Activated T-helper 1 cell treated with anti-CD3 and anti-CD28 coated beads, Interleukin-12 subunit alpha, Interleukin-12 subunit beta, Interleukin-2, Interleukin-4 antibody, amounts not matched to agents 30 ng/mL and 10 ng/mL and 1 ng/mL, durations not matched to agents 14 hours and 24 hours and 36 hours (primary cell): Measurements from ENCODE around the gene MICU1. TPM values are rescaled to one million over a fixed set of nuclear protein-coding genes. Genes with fewer than 3 reads are reported as not detected.

Experiments used
- total RNA-seq: library from RNA; stranded (reverse); gene quantifications from 2 replicates; pipeline ENCODE4 v1.2.3, GENCODE V29; 2022

The MICU1 gene
- total RNA-seq, 1 donor from 2014 or later, result 28.4 TPM

Other genes with a start within 250 kb of the MICU1 start
- 12.6 and 17.5 TPM in 2 replicates for gene MCU, start 66.1 kb upstream of the MICU1 start, total RNA-seq